ENCODE measurements around the gene WRNIP1. TPM values are rescaled to one million over a fixed set of nuclear protein-coding genes. Genes with fewer than 3 reads are reported as not detected.
A peak's percentile ranks its signal among the peaks of the same experiment; 100 is the strongest.

The WRNIP1 gene
- total and polyA plus RNA-seq, 11 donors: 32.1 to 64.1 (median 34.7) TPM

GRCh38 chr6:2786269-2786668 lies 21.1 kb downstream of the WRNIP1 start:
- peak in 2 of 4 donors; percentile 41 to 52 for ATAC-seq
- no peak overlapping the region for H3K27ac ChIP-seq
- intact Hi-C loops (cut with DNase I): loop anchor here in 2 of 10 donors (10.0 kb wide), 1 partner anchor 129 kb away; no protein-coding TSS in a partner anchor
- peaks cover 0 to 31% (median 14%) of the 10 kb centered on the region in 12 donors for H3K4me1 ChIP-seq
- no peak for TF ChIP-seq CTCF (IDR thresholded peaks at IDR 0.05)
- no peak for TF ChIP-seq POLR2A (IDR thresholded peaks at IDR 0.05)
- no peak overlapping the region for H3K4me3 ChIP-seq
- H3K9me3 ChIP-seq: no peaks in the 10 kb centered on the region
- no peak for DNase-seq
- H3K36me3 ChIP-seq: peaks cover 0 to 60% (median 50%) of the 10 kb centered on the region in 9 donors
- no peaks in the 10 kb centered on the region for H3K27me3 ChIP-seq
- WGBS, 4 donors: 62 to 65% (median 64%) methylated on average over 4 of the region's 4 CpGs

- peak; percentile 82 to 91 (median 86) for ATAC-seq
- TF ChIP-seq CTCF (IDR thresholded peaks at IDR 0.05): peak; percentile 62 to 89 (median 72)
- TF ChIP-seq POLR2A (IDR thresholded peaks at IDR 0.05): no peak
- peak in 4 of 5 donors; percentile 68 to 78 (median 72) for DNase-seq
- Histone ChIP-seq H3K27ac (peak overlapping the region; percentile 35 to 88 (median 68)), H3K4me1 (peaks cover 0 to 55% (median 25%) of the 10 kb centered on the region in 12 donors), H3K4me3 (peak overlapping the region in 2 of 12 donors; percentile 5 to 8), H3K9me3 (no peaks in the 10 kb centered on the region), H3K27me3 (no peaks in the 10 kb centered on the region), H3K36me3 (peaks cover 0 to 15% (median 10%) of the 10 kb centered on the region in 9 donors)
- WGBS, 4 donors: 41 to 46% (median 44%) methylated on average over 11 of the region's 11 CpGs
- intact Hi-C loops (cut with DNase I): loop anchor here (1.0 to 5.0 kb wide), 7 partner anchors 50 to 196 kb away; partner anchors contain the start of gene SERPINB1 (in 7 of the 10)
Measured at GRCh38 chr6:2790588-2791449, 25.6 kb downstream of the WRNIP1 start.

- H3K27ac ChIP-seq: peak overlapping the region in 10 of 12 donors; percentile 31 to 80 (median 67)
- peak in 1 of 12 donors; percentile 8 for TF ChIP-seq CTCF (IDR thresholded peaks at IDR 0.05)
- TF ChIP-seq POLR2A (IDR thresholded peaks at IDR 0.05): no peak
- H3K9me3 ChIP-seq: no peaks in the 10 kb centered on the region
- DNase-seq (no peak), ATAC-seq (peak in 1 of 4 donors; percentile 13)
- intact Hi-C loops (cut with DNase I): loop anchor here (1.0 to 5.0 kb wide), 7 partner anchors 49 to 196 kb away; partner anchors contain the start of gene SERPINB1 (in 7 of the 10)
- peaks cover 0 to 10% (median 6%) of the 10 kb centered on the region in 9 donors for H3K36me3 ChIP-seq
- H3K27me3 ChIP-seq: no peaks in the 10 kb centered on the region
- WGBS, 4 donors: 51 to 58% (median 56%) methylated on average over 4 of the region's 4 CpGs
- H3K4me3 ChIP-seq: peak overlapping the region in 1 of 12 donors; percentile 8
- H3K4me1 ChIP-seq: peaks cover 0 to 59% (median 25%) of the 10 kb centered on the region in 12 donors
Measured at GRCh38 chr6:2791450-2791974, 26.3 kb downstream of the WRNIP1 start.
